ENCODE data around the gene CPT1A. TPM values are rescaled to one million over a fixed set of nuclear protein-coding genes. Genes with fewer than 3 reads are reported as not detected.

The CPT1A gene
- total RNA-seq, 1 experiment from 2014 or later, result 6.3 TPM

GRCh38 chr11:68870470-68870869, 28.8 kb upstream of the CPT1A start:
- TF ChIP-seq, protein P1, sequence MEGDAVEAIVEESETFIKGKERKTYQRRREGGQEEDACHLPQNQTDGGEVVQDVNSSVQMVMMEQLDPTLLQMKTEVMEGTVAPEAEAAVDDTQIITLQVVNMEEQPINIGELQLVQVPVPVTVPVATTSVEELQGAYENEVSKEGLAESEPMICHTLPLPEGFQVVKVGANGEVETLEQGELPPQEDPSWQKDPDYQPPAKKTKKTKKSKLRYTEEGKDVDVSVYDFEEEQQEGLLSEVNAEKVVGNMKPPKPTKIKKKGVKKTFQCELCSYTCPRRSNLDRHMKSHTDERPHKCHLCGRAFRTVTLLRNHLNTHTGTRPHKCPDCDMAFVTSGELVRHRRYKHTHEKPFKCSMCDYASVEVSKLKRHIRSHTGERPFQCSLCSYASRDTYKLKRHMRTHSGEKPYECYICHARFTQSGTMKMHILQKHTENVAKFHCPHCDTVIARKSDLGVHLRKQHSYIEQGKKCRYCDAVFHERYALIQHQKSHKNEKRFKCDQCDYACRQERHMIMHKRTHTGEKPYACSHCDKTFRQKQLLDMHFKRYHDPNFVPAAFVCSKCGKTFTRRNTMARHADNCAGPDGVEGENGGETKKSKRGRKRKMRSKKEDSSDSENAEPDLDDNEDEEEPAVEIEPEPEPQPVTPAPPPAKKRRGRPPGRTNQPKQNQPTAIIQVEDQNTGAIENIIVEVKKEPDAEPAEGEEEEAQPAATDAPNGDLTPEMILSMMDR (IDR thresholded peaks at IDR 0.05; ENCODE audit: insufficient read depth in 1 of 2, low read depth in 1 of 2, low read length in 1 of 2, severe bottlenecking in 1 of 2, unreplicated experiment in 1 of 2), result peak in 1 of 2 experiments; percentile 42
- BruUV-seq (replicated peaks), result no TSS peak
- H3K27ac Mint-ChIP-seq (ENCODE audit: unreplicated experiment), result peak overlapping the region; percentile 11
- ChIA-PET CTCF (interaction anchor here (0.7 to 1.5 kb wide), 5 partner anchors 15 to 238 kb away, joined by 3 to 10 read pairs (median 4); no protein-coding TSS in a partner anchor), POLR2A (interaction anchor here (0.7 kb wide), 1 partner anchor 796 kb away, joined by 3 read pairs; no protein-coding TSS in a partner anchor)
- H3K27me3 Mint-ChIP-seq (ENCODE audit: insufficient read depth, unreplicated experiment), result no peaks in the 10 kb centered on the region
- peak overlapping the region; percentile 80 for H3K4me3 Mint-ChIP-seq (ENCODE audit: unreplicated experiment)
- no peaks in the 10 kb centered on the region for H3K9me3 ChIP-seq
- peak in 1 of 2 experiments; percentile 51 for DNase-seq
- H3K27me3 ChIP-seq (replicated peaks; ENCODE audit: control insufficient read depth, insufficient read depth, low read length), result no peaks in the 10 kb centered on the region
- H3K4me3 ChIP-seq (ENCODE audit: low read depth, low read length), result peak overlapping the region; percentile 43
- peaks cover 17% of the 10 kb centered on the region for H3K4me1 Mint-ChIP-seq (ENCODE audit: low read depth, unreplicated experiment)
- intact Hi-C loops (cut with micrococcal nuclease; ENCODE audit: unreplicated experiment), result loop anchor here (1.0 kb wide), 1 partner anchor 218 kb away; no protein-coding TSS in a partner anchor
- H3K36me3 ChIP-seq (ENCODE audit: control insufficient read depth, insufficient read depth, low read length), result no peaks in the 10 kb centered on the region
- H3K4me1 ChIP-seq, result no peaks in the 10 kb centered on the region
- H3K36me3 Mint-ChIP-seq (ENCODE audit: insufficient read depth, unreplicated experiment), result no peaks in the 10 kb centered on the region
- H3K9me3 Mint-ChIP-seq (ENCODE audit: unreplicated experiment), result no peaks in the 10 kb centered on the region

DNA sequence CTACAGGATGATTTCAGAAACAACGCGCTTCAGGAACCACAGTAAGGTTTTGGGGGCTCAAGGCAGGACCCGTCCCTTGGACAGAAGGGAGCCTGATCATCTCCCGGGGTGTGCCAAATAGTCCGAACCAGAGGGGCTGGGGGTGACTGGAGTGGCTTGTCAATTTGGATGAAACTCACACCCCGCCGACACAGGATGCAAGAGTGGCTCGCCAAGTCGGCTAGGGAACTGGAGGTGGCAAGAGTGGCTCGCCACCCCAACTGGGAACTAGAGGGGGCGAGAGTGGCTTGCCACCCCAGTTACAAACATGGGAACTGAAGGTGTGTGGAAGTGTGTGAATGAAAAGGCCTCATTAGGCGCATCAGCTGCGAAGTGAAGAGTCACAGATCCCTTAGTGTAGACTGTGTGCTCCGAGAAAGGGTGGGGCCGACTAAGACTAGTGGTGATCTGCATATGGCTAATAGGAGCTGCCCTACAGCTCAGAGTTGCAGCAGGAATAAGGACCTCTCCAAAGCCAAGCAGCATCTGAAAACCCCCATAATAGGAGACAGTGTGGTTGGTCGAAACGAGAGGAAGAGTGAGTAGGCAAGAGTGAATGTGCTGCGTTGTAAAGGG, 26.6 kb upstream of the CPT1A start:
- Mint-ChIP-seq H3K36me3 (ENCODE audit: insufficient read depth, unreplicated experiment) (peaks cover 3% of the 10 kb centered on the region), H3K27ac (ENCODE audit: unreplicated experiment) (no peak overlapping the region), H3K9me3 (ENCODE audit: unreplicated experiment) (no peaks in the 10 kb centered on the region), H3K4me3 (ENCODE audit: unreplicated experiment) (peak overlapping the region; percentile 2), H3K4me1 (ENCODE audit: low read depth, unreplicated experiment) (peaks cover 17% of the 10 kb centered on the region), H3K27me3 (ENCODE audit: insufficient read depth, unreplicated experiment) (no peaks in the 10 kb centered on the region)
- BruUV-seq (replicated peaks), result no TSS peak
- TF ChIP-seq, protein P1 (IDR thresholded peaks at IDR 0.05; ENCODE audit: insufficient read depth in 1 of 2, low read depth in 1 of 2, low read length in 1 of 2, severe bottlenecking in 1 of 2, unreplicated experiment in 1 of 2), result no peak
- peaks cover 7% of the 10 kb centered on the region; the same call in 1 of the 2 replicates for H3K4me1 ChIP-seq
- CTCF ChIA-PET, result no interaction called here
- H3K27me3 ChIP-seq (replicated peaks; ENCODE audit: control insufficient read depth, insufficient read depth, low read length), result no peaks in the 10 kb centered on the region
- no peak for DNase-seq
- no peaks in the 10 kb centered on the region for H3K36me3 ChIP-seq (ENCODE audit: control insufficient read depth, insufficient read depth, low read length)
- H3K4me3 ChIP-seq (ENCODE audit: low read depth, low read length), result no peak overlapping the region
- intact Hi-C loops (cut with micrococcal nuclease; ENCODE audit: unreplicated experiment), result loop anchor here (2.0 kb wide), 1 partner anchor 24 kb away; no protein-coding TSS in a partner anchor
- POLR2A ChIA-PET, result no interaction called here
- peaks cover 13% of the 10 kb centered on the region for H3K9me3 ChIP-seq

GRCh38 chr11:68867066-68867465, 25.4 kb upstream of the CPT1A start:
- Histone ChIP-seq H3K4me3 (ENCODE audit: low read depth, low read length) (no peak overlapping the region), H3K4me1 (peaks cover 10% of the 10 kb centered on the region; the same call in 1 of the 2 replicates), H3K36me3 (ENCODE audit: control insufficient read depth, insufficient read depth, low read length) (no peaks in the 10 kb centered on the region), H3K27me3 (replicated peaks; ENCODE audit: control insufficient read depth, insufficient read depth, low read length) (no peaks in the 10 kb centered on the region), H3K9me3 (peaks cover 17% of the 10 kb centered on the region)
- no peak for DNase-seq
- ChIA-PET CTCF (no interaction called here), POLR2A (no interaction called here)
- no TSS peak for BruUV-seq (replicated peaks)
- Mint-ChIP-seq H3K9me3 (ENCODE audit: unreplicated experiment) (no peaks in the 10 kb centered on the region), H3K4me3 (ENCODE audit: unreplicated experiment) (no peak overlapping the region), H3K27me3 (ENCODE audit: insufficient read depth, unreplicated experiment) (no peaks in the 10 kb centered on the region), H3K4me1 (ENCODE audit: low read depth, unreplicated experiment) (peaks cover 8% of the 10 kb centered on the region), H3K27ac (ENCODE audit: unreplicated experiment) (no peak overlapping the region), H3K36me3 (ENCODE audit: insufficient read depth, unreplicated experiment) (peaks cover 6% of the 10 kb centered on the region)
- TF ChIP-seq, protein P1 (IDR thresholded peaks at IDR 0.05; ENCODE audit: insufficient read depth in 1 of 2, low read depth in 1 of 2, low read length in 1 of 2, severe bottlenecking in 1 of 2, unreplicated experiment in 1 of 2), result no peak
- intact Hi-C loops (cut with micrococcal nuclease; ENCODE audit: unreplicated experiment), result no loop called here

All from Caco-2 (cell line).